Endothelial cell of umbilical vein (primary cell): ENCODE results near the gene BCR. TPM values are rescaled to one million over a fixed set of nuclear protein-coding genes. Genes with fewer than 3 reads are reported as not detected.
A peak's percentile ranks its signal among the peaks of the same experiment; 100 is the strongest.

Experiments used
- BruUV-seq: library from RNA; stranded (reverse); fragments of 400-500 nt; replicated peaks from 2 replicates; lab custom pipeline; 2021; lab: Mats Ljungman, UMichigan
- CTCF ChIA-PET: fragments of 300-600, 350-600 bp; sonication (Branson Sonifier 250); formaldehyde crosslinking; loops from one replicate; lab custom pipeline; 2021; ENCODE audit warnings: antibody characterized with exemption, inconsistent platforms; lab: Charles Lee
- POLR2A ChIA-PET: fragments of 300-600, 350-600 bp; sonication (Branson Sonifier 250); formaldehyde crosslinking; loops from one replicate; lab custom pipeline; 2021; ENCODE audit warnings: antibody characterized with exemption, inconsistent platforms; lab: Charles Lee
- DNase-seq: peaks from one replicate; pipeline ENCODE4 v3.0.0-alpha.2; 2011; ENCODE audit warnings: low read depth, low spot score
- FAIRE-seq: peaks from 2 replicates; lab custom pipeline; 2011; peaks lifted over from hg19 to GRCh38; lab: Jason Lieb, UNC
- H2AFZ ChIP-seq: 2 replicates; pipeline ENCODE4 v1.6.0; 2012; ENCODE audit warnings: low read depth, low read length, control low read depth, inconsistent platforms
- H3K27ac ChIP-seq: 2 replicates; pipeline ENCODE4 v1.5.1; 2011; ENCODE audit warnings: low read depth, mild to moderate bottlenecking, control low read depth, low read length, moderate library complexity; ENCODE audit not compliant: insufficient read depth
- H3K27me3 ChIP-seq, 2 experiments: 2 replicates each; pipeline versions ENCODE4 v1.6.0 to v1.6.1; 2011; ENCODE audit warnings: low read length in 2 of 2, mixed read lengths in 1 of 2; ENCODE audit not compliant: control insufficient read depth in 2 of 2, insufficient read depth in 2 of 2
- H3K36me3 ChIP-seq, 2 experiments: 2 replicates in 1 of 2; 3 replicates in 1 of 2; pipeline ENCODE4 v1.5.1; 2011; ENCODE audit warnings: low read length in 2 of 2, mild to moderate bottlenecking in 1 of 2, moderate library complexity in 1 of 2; ENCODE audit not compliant: control insufficient read depth in 2 of 2, insufficient read depth in 2 of 2; ENCODE audit errors: extremely low read depth in 1 of 2
- H3K4me1 ChIP-seq: 3 replicates; pipeline ENCODE4 v1.5.1; 2011; ENCODE audit warnings: mild to moderate bottlenecking, low read length; ENCODE audit not compliant: control insufficient read depth, insufficient read depth; ENCODE audit errors: extremely low read depth
- H3K4me2 ChIP-seq: 2 replicates; pipeline ENCODE4 v1.6.1; 2011; ENCODE audit warnings: low read length, control low read depth, mixed read lengths; ENCODE audit not compliant: insufficient read depth
- H3K4me3 ChIP-seq, 3 experiments: fragments of 200-600 bp in 1 of 3; sonication (generic), shearing (Covaris generic) in 1 of 3; replicated peaks in 1 of 3; 2 replicates each; pipeline ENCODE4 v1.5.1; 2011 to 2016; ENCODE audit warnings: control low read depth in 3 of 3, low read length in 3 of 3, mild to moderate bottlenecking in 2 of 3, inconsistent platforms in 1 of 3, low read depth in 1 of 3, moderate library complexity in 1 of 3; ENCODE audit not compliant: insufficient read depth in 1 of 3
- H3K79me2 ChIP-seq: 2 replicates; pipeline ENCODE4 v1.6.0; 2012; ENCODE audit warnings: low read length, inconsistent platforms; ENCODE audit not compliant: control insufficient read depth, insufficient read depth
- H3K9ac ChIP-seq: replicated peaks from 2 replicates; pipeline ENCODE3; 2011; ENCODE audit warnings: low read length, control low read depth; ENCODE audit not compliant: insufficient read depth; ENCODE audit errors: extremely low read depth
- H3K9me1 ChIP-seq: replicated peaks from 3 replicates; pipeline ENCODE4 v1.6.0; 2011; ENCODE audit warnings: mild to moderate bottlenecking, low read length; ENCODE audit not compliant: control insufficient read depth, insufficient read depth; ENCODE audit errors: extremely low read depth
- H3K9me3 ChIP-seq: replicated peaks from 2 replicates; pipeline ENCODE4 v1.5.1; 2012; ENCODE audit warnings: low read length, inconsistent platforms; ENCODE audit not compliant: control insufficient read depth, insufficient read depth
- H4K20me1 ChIP-seq: replicated peaks from 2 replicates; pipeline ENCODE3; 2011; ENCODE audit warnings: mild to moderate bottlenecking, low read length; ENCODE audit not compliant: control insufficient read depth, insufficient read depth; ENCODE audit errors: extremely low read depth
- JUN ChIP-seq: IDR thresholded peaks from 2 replicates; pipeline ENCODE4 v1.6.1; 2011; ENCODE audit warnings: borderline replicate concordance, low read depth; ENCODE audit not compliant: insufficient read length, insufficient read depth
- POLR2A ChIP-seq: IDR thresholded peaks from 2 replicates; pipeline ENCODE4 v1.6.1; 2012; ENCODE audit warnings: low read depth, mild to moderate bottlenecking, control low read depth, low read length
- POLR2AphosphoS5 ChIP-seq: IDR thresholded peaks from 2 replicates; pipeline ENCODE4 v1.6.1; 2012; ENCODE audit warnings: low read depth, mild to moderate bottlenecking, control low read depth, low read length, moderate library complexity; ENCODE audit not compliant: insufficient read depth
- dilution Hi-C: fragments of 300-500 bp; cut with MboI; formaldehyde crosslinking; loops from one replicate; pipeline ENCODE4 v1.15.0; 2019; ENCODE audit warnings: low sequenced_read_pairs; ENCODE audit not compliant: extremely low pct_ligation_motif_present
- intact Hi-C: fragments of 100-400 bp; cut with micrococcal nuclease; formaldehyde crosslinking; loops from one replicate; pipeline ENCODE4 v1.10.0; 2022
- polyA plus RNA-seq, 4 experiments: library from polyadenylated mRNA; depleted of rRNA in 3 of 4; stranded (reverse) in 3 of 4; unstranded in 1 of 4; fragments of >200 nt; gene quantifications; 2 replicates each; pipeline versions ENCODE4 v1.2.1 to v1.2.3, GENCODE V29; 2011 to 2012; ENCODE audit warnings: missing spikeins in 1 of 4
- total RNA-seq: library from RNA; stranded (reverse); gene quantifications from 2 replicates; pipeline ENCODE4 v1.2.3, GENCODE V29; 2021
- TF ChIP-seq, protein P1 (sequence below): IDR thresholded peaks from 2 replicates; pipeline ENCODE4 v1.6.1; 2011; ENCODE audit not compliant: insufficient read depth, insufficient read length
- TF ChIP-seq, protein P2 (sequence below), 2 donors: IDR thresholded peaks; 1 replicate in 1 of 2; 2 replicates in 1 of 2; pipeline ENCODE4 v1.5.1; 2011; ENCODE audit warnings: low read length in 2 of 2, mild to moderate bottlenecking in 2 of 2, moderate library complexity in 2 of 2, control low read depth in 1 of 2, inconsistent platforms in 1 of 2, low read depth in 1 of 2; ENCODE audit not compliant: insufficient read depth in 1 of 2; ENCODE audit errors: extremely low read depth in 1 of 2

BCR gene
- total and polyA plus RNA-seq, 2 donors (not counting 3 experiments of a cell fraction or from before 2014, with no cell fraction given): 129 to 141 TPM

DNA sequence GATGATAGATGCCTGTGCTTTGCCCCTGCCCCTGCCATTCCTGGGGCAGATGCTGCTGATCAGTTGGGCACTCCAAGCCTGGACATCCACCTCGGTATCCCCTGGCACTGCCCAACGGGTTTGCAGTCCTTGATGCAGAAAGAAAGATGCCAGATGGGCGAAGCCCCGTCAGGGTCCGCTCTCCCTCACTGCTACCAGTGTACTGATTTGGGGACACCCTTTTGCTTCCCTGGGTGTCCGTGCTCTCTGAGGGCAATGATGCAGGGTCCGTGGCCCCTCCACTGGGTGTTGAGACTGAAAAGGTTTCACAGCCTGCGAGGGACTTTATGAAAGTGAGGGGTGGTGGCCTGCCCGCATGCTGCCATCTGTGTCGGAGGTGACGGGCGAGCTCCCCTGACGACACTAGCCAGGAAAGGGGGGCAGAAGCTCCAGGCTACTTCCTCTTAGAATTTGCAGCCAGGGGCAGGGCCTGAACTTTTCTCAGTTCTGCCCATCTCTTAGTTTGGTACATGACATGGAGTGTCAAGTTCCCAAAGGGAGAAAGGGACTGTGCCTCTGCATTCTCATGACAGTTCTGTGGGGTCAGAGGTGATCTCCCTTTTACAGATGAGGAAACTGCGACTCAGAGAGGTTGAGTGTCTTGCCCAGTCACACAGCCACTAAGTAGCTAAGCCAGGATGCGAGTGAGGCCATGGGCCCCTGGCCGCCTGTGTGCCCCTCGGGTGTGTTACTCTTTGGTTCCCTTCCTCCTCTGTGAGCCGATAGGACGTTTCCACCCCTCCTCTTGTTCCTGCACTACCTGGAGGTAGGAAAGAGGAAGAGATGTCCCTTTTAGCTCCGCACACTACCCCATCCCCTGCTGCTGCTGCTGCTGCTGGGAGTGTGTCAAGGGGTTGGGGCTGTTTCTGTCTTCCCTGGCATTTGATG lies 96.6 kb downstream of the BCR start:
- no peak overlapping the region for H3K4me3 ChIP-seq
- no peaks in the 10 kb centered on the region for H3K9me3 ChIP-seq
- peaks cover 21% of the 10 kb centered on the region for H3K4me1 ChIP-seq
- H3K27me3 ChIP-seq: no peaks in the 10 kb centered on the region
- TF ChIP-seq, protein P1, sequence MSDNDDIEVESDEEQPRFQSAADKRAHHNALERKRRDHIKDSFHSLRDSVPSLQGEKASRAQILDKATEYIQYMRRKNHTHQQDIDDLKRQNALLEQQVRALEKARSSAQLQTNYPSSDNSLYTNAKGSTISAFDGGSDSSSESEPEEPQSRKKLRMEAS: no peak
- TF ChIP-seq POLR2AphosphoS5 (no peak), JUN (peak; percentile 8), POLR2A (no peak)
- TF ChIP-seq, protein P2, sequence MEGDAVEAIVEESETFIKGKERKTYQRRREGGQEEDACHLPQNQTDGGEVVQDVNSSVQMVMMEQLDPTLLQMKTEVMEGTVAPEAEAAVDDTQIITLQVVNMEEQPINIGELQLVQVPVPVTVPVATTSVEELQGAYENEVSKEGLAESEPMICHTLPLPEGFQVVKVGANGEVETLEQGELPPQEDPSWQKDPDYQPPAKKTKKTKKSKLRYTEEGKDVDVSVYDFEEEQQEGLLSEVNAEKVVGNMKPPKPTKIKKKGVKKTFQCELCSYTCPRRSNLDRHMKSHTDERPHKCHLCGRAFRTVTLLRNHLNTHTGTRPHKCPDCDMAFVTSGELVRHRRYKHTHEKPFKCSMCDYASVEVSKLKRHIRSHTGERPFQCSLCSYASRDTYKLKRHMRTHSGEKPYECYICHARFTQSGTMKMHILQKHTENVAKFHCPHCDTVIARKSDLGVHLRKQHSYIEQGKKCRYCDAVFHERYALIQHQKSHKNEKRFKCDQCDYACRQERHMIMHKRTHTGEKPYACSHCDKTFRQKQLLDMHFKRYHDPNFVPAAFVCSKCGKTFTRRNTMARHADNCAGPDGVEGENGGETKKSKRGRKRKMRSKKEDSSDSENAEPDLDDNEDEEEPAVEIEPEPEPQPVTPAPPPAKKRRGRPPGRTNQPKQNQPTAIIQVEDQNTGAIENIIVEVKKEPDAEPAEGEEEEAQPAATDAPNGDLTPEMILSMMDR (IDR thresholded peaks at IDR 0.05; ENCODE audit: extremely low read depth in 1 of 2, insufficient read depth in 1 of 2, low read depth in 1 of 2, low read length in 2 of 2): no peak
- peak overlapping the region; percentile 25 for H3K27ac ChIP-seq
- no peak overlapping the region for H3K4me2 ChIP-seq
- H2AFZ ChIP-seq: no peak overlapping the region
- peak; percentile 38 for DNase-seq
- H3K79me2 ChIP-seq: peaks cover 8% of the 10 kb centered on the region
- peak; percentile 70 for FAIRE-seq
- no peaks in the 10 kb centered on the region for H4K20me1 ChIP-seq
- H3K9ac ChIP-seq: no peak overlapping the region
- dilution Hi-C loops (no loop called here), intact Hi-C loops (no loop called here)
- ChIA-PET POLR2A (interaction anchor here (0.7 kb wide), 1 partner anchor 45 kb away, joined by 5 read pairs; no protein-coding TSS in a partner anchor), CTCF (interaction anchor here (8.9 kb wide), 1 partner anchor 98 kb away, joined by 451 read pairs; the partner anchor contains the start of gene BCR)
- peaks cover 13 to 75% of the 10 kb centered on the region in 2 experiments for H3K36me3 ChIP-seq
- BruUV-seq: no TSS peak
- H3K9me1 ChIP-seq: no peaks in the 10 kb centered on the region
